Dendritic cell treated with granulocyte-macrophage colony-stimulating factor and Interleukin-4, amounts not matched to agents 40 ng/mL and 50 ng/mL, for 4 days (primary cell): ENCODE results near the gene GAL3ST3.
A peak's percentile ranks its signal among the peaks of the same experiment; 100 is the strongest.

Experiments
- H3K27ac Mint-ChIP-seq: one replicate; pipeline ENCODE4 v1.8.0; 2022; ENCODE audit warnings: mild to moderate bottlenecking, mixed read lengths
- H3K27me3 Mint-ChIP-seq: one replicate; pipeline ENCODE4 v1.8.0; 2022; ENCODE audit warnings: mild to moderate bottlenecking, mixed read lengths
- H3K36me3 Mint-ChIP-seq: one replicate; pipeline ENCODE4 v1.8.0; 2022; ENCODE audit warnings: low read depth, mixed read lengths
- H3K4me1 Mint-ChIP-seq: one replicate; pipeline ENCODE4 v1.8.0; 2022; ENCODE audit warnings: low read depth, mixed read lengths
- H3K4me3 Mint-ChIP-seq: one replicate; pipeline ENCODE4 v1.8.0; 2022; ENCODE audit warnings: mild to moderate bottlenecking, moderate library complexity, mixed read lengths
- H3K9me3 Mint-ChIP-seq: one replicate; pipeline ENCODE4 v1.8.0; 2022; ENCODE audit warnings: mixed read lengths
- intact Hi-C: fragments of 100-400 bp; cut with micrococcal nuclease; formaldehyde crosslinking; loops from one replicate; pipeline ENCODE4 v1.15.0; 2022

Gene GAL3ST3

GRCh38 chr11:66020618-66021357 is 28.2 kb downstream of the GAL3ST3 start:
- peaks cover 17% of the 10 kb centered on the region for H3K36me3 Mint-ChIP-seq
- peak overlapping the region; percentile 72 for H3K27ac Mint-ChIP-seq
- H3K9me3 Mint-ChIP-seq, result no peaks in the 10 kb centered on the region
- peaks cover 15% of the 10 kb centered on the region for H3K27me3 Mint-ChIP-seq
- H3K4me3 Mint-ChIP-seq, result peak overlapping the region; percentile 67
- intact Hi-C loops, result no loop called here
- H3K4me1 Mint-ChIP-seq, result peaks cover 33% of the 10 kb centered on the region

GRCh38 chr11:66020212-66020611 is 28.7 kb downstream of the GAL3ST3 start:
- H3K9me3 Mint-ChIP-seq, result no peaks in the 10 kb centered on the region
- H3K36me3 Mint-ChIP-seq, result peaks cover 17% of the 10 kb centered on the region
- peaks cover 15% of the 10 kb centered on the region for H3K27me3 Mint-ChIP-seq
- peaks cover 37% of the 10 kb centered on the region for H3K4me1 Mint-ChIP-seq
- intact Hi-C loops, result no loop called here
- peak overlapping the region; percentile 67 for H3K4me3 Mint-ChIP-seq
- H3K27ac Mint-ChIP-seq, result peak overlapping the region; percentile 72

- H3K4me3 Mint-ChIP-seq, result no peak overlapping the region
Observed at GRCh38 chr11:66017321-66017720, 31.6 kb downstream of the GAL3ST3 start.

GRCh38 chr11:66016793-66017177 is 32.2 kb downstream of the GAL3ST3 start:
- Mint-ChIP-seq H3K9me3 (no peaks in the 10 kb centered on the region), H3K36me3 (peaks cover 17% of the 10 kb centered on the region), H3K27me3 (peaks cover 9% of the 10 kb centered on the region), H3K4me1 (peaks cover 48% of the 10 kb centered on the region), H3K27ac (no peak overlapping the region), H3K4me3 (no peak overlapping the region)
- intact Hi-C loops, result no loop called here

More at GRCh38 chr11:66017321-66017720, 31.6 kb downstream of the GAL3ST3 start:
- intact Hi-C loops, result no loop called here
- Mint-ChIP-seq H3K4me1 (peaks cover 53% of the 10 kb centered on the region), H3K27me3 (peaks cover 4% of the 10 kb centered on the region), H3K36me3 (peaks cover 17% of the 10 kb centered on the region), H3K9me3 (no peaks in the 10 kb centered on the region), H3K27ac (no peak overlapping the region)

- H3K4me3 Mint-ChIP-seq, result no peak overlapping the region
- peaks cover 17% of the 10 kb centered on the region for H3K36me3 Mint-ChIP-seq
- H3K4me1 Mint-ChIP-seq, result peaks cover 42% of the 10 kb centered on the region
- no peaks in the 10 kb centered on the region for H3K9me3 Mint-ChIP-seq
- H3K27ac Mint-ChIP-seq, result no peak overlapping the region
- H3K27me3 Mint-ChIP-seq, result peaks cover 15% of the 10 kb centered on the region
- intact Hi-C loops, result no loop called here
Observed at GRCh38 chr11:66015936-66016792, 32.8 kb downstream of the GAL3ST3 start.

- intact Hi-C loops, result no loop called here
- peaks cover 22% of the 10 kb centered on the region for H3K27me3 Mint-ChIP-seq
- H3K36me3 Mint-ChIP-seq, result peaks cover 17% of the 10 kb centered on the region
- no peak overlapping the region for H3K27ac Mint-ChIP-seq
- H3K9me3 Mint-ChIP-seq, result no peaks in the 10 kb centered on the region
- H3K4me1 Mint-ChIP-seq, result peaks cover 35% of the 10 kb centered on the region
- no peak overlapping the region for H3K4me3 Mint-ChIP-seq
Observed at GRCh38 chr11:66015454-66015881, 33.5 kb downstream of the GAL3ST3 start.

- intact Hi-C loops, result no loop called here
- H3K27ac Mint-ChIP-seq, result no peak overlapping the region
Observed at GRCh38 chr11:66014804-66015453, 34.0 kb downstream of the GAL3ST3 start.

GRCh38 chr11:66013762-66014100 is 35.2 kb downstream of the GAL3ST3 start:
- intact Hi-C loops, result no loop called here
- Mint-ChIP-seq H3K4me3 (no peak overlapping the region), H3K9me3 (no peaks in the 10 kb centered on the region), H3K27ac (peak overlapping the region; percentile 65), H3K36me3 (peaks cover 17% of the 10 kb centered on the region), H3K4me1 (peaks cover 34% of the 10 kb centered on the region), H3K27me3 (peaks cover 26% of the 10 kb centered on the region)

More at GRCh38 chr11:66014804-66015453, 34.0 kb downstream of the GAL3ST3 start:
- Mint-ChIP-seq H3K9me3 (no peaks in the 10 kb centered on the region), H3K4me1 (peaks cover 30% of the 10 kb centered on the region), H3K27me3 (peaks cover 26% of the 10 kb centered on the region), H3K36me3 (peaks cover 17% of the 10 kb centered on the region), H3K4me3 (no peak overlapping the region)

GRCh38 chr11:66012946-66013761 is 35.8 kb downstream of the GAL3ST3 start:
- peaks cover 26% of the 10 kb centered on the region for H3K27me3 Mint-ChIP-seq
- H3K36me3 Mint-ChIP-seq, result peaks cover 17% of the 10 kb centered on the region
- H3K4me3 Mint-ChIP-seq, result peak overlapping the region; percentile 1
- intact Hi-C loops, result no loop called here
- H3K27ac Mint-ChIP-seq, result peak overlapping the region; percentile 65
- H3K9me3 Mint-ChIP-seq, result no peaks in the 10 kb centered on the region
- H3K4me1 Mint-ChIP-seq, result peaks cover 40% of the 10 kb centered on the region

GRCh38 chr11:66012371-66012945 is 36.5 kb downstream of the GAL3ST3 start:
- peak overlapping the region; percentile 65 for H3K27ac Mint-ChIP-seq
- H3K4me1 Mint-ChIP-seq, result peaks cover 38% of the 10 kb centered on the region
- peaks cover 28% of the 10 kb centered on the region for H3K27me3 Mint-ChIP-seq
- peak overlapping the region; percentile 1 for H3K4me3 Mint-ChIP-seq
- no peaks in the 10 kb centered on the region for H3K9me3 Mint-ChIP-seq
- peaks cover 12% of the 10 kb centered on the region for H3K36me3 Mint-ChIP-seq
- intact Hi-C loops, result no loop called here

- Mint-ChIP-seq H3K27me3 (peaks cover 30% of the 10 kb centered on the region), H3K27ac (peak within 1 kb of the TSS; percentile 65), H3K36me3 (peaks cover 8% of the 10 kb centered on the region), H3K9me3 (no peaks in the 10 kb centered on the region), H3K4me3 (peak within 1 kb of the TSS; percentile 1), H3K4me1 (peaks cover 37% of the 10 kb centered on the region)
- intact Hi-C loops, result no loop called here
Observed at GRCh38 chr11:66011785-66012303, 37.1 kb downstream of the GAL3ST3 start, which contains the start of gene CST6. Gene CST6, plus strand, starts transcription at chr11:66012008. Its CDS starts 37 bp downstream, at chr11:66012045.

GRCh38 chr11:66011239-66011784 is 37.6 kb downstream of the GAL3ST3 start:
- H3K4me3 Mint-ChIP-seq, result no peak overlapping the region
- H3K9me3 Mint-ChIP-seq, result no peaks in the 10 kb centered on the region
- no peak overlapping the region for H3K27ac Mint-ChIP-seq
- H3K4me1 Mint-ChIP-seq, result peaks cover 37% of the 10 kb centered on the region
- intact Hi-C loops, result no loop called here
- H3K27me3 Mint-ChIP-seq, result peaks cover 30% of the 10 kb centered on the region
- peaks cover 2% of the 10 kb centered on the region for H3K36me3 Mint-ChIP-seq
